HG03103 (cell line): ENCODE measurements around the gene NBAS.

Experiments used
- ATAC-seq: cut with Tn5 transposase; IDR thresholded peaks from one replicate; pipeline ENCODE4 v1.9.1; 2021; ENCODE audit warnings: low read depth; ENCODE audit not compliant: unreplicated experiment

NBAS gene

DNA sequence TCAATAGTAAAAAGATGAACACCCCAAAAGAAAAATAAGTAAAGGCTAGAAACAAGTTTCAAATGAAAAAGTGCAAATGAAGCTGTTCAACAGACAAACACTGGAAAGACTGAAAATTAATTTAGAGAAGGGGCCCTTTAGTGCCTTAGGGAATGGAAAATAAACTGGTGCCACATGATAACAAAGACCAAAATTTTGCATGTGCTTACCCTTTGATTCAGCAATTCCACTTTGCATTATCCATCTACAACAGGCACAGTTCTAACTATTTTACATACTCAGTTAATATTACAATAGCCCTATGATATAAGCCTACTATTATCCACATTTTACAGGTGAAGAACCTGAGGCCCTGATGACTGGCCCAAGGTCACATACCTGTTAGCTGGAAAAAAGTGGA, 183.9 kb downstream of the NBAS start:
- no peak for ATAC-seq

DNA sequence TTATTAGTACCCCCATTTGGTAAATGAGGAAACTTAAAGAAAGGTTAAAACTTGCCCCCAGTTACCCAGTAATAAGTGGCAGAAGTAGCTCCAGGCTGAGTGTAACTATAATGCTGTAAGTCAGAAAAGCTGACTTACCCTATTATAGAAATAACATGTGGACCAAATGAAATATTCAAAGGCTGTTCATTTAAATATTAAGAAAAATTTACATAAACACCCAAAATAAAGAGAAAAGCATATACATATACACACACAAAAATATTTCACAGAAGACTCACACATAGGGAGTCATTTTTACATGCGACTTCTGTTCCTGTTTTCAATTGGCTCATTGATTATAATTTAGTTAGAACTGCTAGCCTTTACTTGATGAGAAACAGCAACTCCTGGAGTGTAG, 189.1 kb downstream of the NBAS start:
- no peak for ATAC-seq

DNA sequence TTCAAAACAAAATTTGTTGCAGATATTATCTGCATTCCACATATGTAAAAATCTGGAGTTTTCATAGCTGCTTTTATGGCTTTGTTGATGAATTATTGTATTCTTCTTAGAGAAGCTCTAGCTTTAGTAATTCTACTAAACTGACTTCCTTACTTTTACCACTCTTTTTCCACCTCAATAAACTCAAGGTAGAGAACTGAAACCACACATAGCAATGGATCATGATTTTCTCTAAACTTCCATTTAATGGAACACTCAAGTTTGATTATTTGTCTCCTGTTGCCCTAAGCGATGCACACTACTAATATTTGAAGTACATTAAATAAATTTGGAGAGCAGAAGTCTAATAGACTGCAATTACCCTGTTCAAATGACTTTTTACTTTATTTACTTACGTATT, 192.0 kb downstream of the NBAS start:
- ATAC-seq = no peak

DNA sequence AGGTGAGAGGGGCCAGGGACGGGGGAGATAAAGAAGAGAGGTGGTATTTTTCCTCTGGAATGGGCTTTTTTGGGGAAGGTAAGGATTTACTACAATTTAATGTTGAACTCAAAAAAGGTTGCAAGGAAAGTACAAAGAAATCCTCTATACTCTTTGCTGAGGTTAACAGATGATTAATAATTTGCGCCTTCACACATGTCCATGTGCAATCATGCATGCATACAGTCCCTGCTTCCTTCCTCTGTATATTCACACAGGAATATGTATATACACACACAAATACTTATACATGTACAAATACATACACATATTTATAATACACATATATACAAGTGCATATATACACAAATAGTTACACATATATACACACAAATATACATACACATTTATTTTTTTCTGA, 193.4 kb downstream of the NBAS start:
- ATAC-seq = peak; percentile 61

DNA sequence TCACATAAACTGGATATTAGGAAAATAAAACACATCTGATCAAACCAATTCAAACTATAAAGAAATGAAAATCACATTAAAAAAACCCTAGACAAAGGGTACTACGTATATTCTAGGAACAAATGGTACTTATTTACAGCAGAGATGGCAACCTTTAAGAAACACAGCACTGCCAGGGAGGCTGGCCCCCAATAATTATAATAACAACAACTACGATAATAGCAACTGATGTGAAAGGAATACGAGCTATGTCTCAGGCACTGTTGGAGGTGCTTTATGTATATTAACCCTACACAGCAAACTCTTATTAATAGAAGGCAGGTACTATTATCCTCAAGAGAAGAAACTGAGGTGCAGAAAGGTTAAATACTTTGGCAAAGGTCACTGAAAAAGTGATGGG, 193.9 kb downstream of the NBAS start:
- no peak for ATAC-seq

DNA sequence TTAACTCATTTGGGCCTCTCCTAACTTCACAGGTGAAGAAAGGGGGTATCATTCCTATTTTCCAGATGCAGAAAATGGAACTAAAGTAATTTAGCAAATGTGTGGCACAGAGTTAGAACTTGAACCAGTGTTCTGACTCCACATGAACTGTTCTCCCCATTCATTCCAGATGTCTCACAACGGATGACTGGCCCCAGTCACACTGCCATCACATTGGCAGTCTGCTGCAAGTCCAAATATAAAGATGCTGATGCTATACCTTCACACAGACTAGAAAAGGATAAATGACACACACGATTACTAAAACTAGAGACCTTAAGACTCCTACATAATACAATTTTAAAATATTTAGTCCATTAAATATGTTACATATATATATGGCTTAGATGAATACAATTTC, 195.7 kb downstream of the NBAS start:
- ATAC-seq = no peak

DNA sequence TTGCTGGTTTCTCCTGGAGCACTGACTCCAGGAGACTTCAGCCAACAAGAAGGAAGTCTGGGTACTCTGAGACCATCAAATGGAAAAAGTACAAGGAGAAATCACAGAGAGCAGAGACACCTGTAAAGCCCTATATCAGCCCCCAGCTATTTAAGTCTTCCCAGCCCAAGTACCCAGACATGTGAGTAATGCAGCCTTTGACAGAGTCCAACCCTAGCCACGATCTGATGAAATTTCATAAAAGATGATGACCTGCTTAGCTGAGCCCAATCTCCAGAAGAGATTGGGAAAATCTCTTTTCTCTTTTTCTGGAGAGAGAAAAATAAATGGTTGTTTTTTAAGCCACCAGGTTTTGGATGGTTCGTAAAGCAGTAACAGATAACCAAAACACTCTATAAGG, 196.6 kb downstream of the NBAS start:
- no peak for ATAC-seq

DNA sequence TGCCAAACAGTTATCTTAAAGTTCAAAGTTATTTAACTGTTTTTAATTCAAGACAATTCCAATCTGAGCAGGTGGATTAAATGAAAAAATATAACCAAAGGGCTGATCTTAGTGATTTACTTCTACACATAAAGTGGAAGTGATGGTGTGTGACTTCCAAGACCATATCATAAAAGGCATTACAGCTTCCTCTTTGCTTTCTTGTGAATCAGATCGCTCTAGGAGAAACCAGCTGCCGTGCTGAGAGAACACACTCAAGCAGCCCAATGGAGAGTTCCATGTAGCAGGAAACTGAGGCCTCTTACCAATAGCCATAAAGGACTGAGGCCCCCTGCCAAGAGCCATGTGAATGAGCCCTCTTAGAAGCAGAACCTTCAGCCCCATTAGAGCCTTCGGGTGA, 197.4 kb downstream of the NBAS start:
- ATAC-seq = no peak

DNA sequence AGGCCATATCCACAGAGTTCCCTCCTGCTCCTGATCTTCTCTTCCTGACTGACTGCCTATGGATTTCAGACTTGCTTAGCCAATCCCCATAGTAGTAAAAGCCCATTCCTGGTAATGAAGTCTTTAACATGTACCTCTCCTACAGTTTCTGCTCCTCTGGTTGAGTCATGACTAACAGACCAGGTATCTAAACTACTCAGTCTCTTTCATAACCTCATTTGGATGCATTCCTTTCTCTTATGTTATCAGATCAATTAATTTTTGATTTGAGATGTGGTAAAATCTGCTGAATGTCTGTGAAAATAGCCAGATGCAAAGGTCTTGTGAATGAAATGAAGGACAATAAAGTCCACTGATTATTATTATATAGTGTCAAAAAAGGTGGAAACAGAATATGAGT, 198.0 kb downstream of the NBAS start:
- ATAC-seq = no peak

DNA sequence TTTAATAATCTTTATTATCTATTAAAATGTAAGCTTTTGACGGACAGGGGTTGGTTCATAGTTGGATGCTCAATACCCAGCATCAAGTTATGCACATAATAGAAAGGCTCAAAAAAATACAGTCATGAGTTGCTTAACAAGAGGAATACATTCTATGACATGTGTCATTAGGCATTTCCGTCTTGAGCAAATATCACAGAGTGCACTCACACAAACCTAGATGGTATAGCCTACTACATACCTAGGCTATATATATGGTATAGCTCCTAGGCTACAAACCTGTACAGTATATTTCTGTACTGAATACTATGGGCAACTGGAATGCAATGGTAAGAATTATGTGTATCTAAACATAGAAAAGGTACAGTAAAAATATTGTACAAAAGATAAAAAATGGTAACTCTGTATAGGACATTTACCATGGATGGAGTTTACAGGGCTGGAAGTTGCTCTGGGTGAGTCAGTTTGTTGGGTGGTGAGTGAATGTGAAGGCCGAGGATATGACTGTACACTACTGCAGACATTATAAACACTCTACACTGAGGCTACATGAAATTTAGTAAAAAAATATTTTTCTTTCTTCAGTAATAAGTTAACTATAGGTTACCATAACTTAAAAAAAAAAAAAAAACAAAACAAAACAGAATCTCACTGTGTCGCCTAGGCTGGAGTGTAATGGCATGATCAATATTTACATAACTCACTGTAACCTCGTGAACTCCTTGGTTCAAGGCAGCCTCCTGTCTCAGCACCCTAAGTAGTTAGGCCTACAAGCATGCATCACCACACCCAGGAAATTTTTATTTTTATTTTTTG, 201.2 kb downstream of the NBAS start:
- ATAC-seq = no peak

DNA sequence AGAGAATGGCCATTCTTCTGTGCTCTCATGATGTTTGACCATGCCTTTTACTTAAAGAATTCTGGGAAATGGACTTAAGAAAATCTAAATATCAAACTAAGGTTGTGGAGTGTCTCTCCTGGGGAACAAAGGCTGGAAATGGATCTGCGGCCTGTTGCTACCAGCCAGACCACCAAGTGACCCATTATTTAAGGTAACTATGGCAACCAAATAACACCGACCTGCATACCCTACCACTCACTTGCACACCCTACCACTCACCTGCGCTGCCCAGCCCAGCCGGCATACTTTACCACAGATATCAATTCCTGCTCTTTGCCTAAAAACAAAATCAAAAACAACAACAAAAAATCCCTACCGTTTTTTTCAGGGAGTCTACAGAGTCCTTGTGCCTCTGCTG, 203.2 kb downstream of the NBAS start:
- no peak for ATAC-seq

DNA sequence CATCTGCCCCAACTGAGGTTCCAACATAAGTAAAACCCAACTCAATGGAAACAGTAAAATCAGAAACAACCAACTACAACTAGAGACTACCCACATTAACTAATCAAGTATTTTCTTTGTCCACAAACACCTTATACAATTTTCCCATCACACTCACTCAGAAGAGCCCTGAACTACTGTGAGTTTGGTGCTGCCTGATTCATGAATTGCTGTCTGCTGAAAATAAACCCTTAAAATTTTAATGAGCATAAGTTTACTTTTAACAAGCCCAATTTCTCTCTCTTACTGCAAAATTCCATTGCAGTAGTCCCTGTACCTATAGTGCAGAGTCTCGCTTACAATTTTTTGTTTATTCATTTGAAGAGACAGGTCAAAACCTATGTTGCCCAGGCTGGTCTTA, 203.9 kb downstream of the NBAS start:
- ATAC-seq = no peak

DNA sequence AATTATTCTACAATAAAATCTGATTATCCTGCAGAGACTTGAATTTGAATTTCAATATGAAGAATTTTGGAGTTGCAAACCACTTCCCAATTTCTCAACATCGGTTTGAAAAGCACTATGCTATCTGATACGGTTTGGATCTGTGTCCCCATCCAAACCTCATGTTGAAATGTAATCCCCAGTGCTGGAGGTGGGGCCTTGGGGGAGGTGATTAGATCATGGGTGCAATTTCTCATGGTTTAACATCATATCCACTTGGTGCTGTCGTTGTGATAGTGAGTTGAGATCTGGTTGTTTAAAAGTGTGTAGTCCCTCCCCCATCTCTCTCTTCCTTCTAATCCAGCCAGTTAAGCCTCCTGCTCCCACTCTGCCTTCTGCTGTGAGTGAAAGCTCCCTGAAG, 205.7 kb downstream of the NBAS start:
- no peak for ATAC-seq

DNA sequence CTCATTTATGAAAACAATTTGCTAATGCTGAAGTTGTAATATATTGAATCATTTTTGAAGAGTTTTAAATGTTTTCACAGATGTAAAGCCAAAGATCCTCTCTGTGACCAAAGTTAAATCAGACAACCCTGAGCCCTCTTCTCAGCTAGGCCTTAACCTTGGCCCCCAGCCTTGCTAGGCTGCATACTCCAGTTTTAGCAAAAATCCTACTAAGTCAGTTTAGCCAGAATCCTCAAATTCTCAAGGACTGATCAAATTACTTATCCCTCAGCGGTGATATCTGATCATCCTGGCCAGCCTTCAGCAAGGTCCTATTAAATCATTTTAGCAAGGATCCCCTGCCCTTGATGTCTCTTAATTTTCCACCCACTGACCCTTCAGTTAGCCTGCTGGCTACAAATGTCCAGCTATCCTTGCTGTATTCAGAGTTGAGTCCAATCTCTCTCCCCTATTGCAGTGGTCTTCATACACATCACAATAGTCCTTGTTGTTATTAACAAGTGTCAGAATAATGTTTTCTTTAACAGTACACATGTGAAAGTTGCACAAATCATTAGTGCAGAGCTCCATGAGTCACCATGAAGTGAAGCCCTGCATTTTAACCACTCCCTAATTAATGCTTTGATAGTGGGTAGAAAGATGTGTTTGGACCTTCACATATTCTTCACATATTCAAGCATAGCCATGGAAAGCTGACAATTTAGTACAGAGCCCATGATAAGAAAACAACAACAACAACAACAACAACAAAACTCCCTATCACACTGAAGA, 206.4 kb downstream of the NBAS start:
- no peak for ATAC-seq

DNA sequence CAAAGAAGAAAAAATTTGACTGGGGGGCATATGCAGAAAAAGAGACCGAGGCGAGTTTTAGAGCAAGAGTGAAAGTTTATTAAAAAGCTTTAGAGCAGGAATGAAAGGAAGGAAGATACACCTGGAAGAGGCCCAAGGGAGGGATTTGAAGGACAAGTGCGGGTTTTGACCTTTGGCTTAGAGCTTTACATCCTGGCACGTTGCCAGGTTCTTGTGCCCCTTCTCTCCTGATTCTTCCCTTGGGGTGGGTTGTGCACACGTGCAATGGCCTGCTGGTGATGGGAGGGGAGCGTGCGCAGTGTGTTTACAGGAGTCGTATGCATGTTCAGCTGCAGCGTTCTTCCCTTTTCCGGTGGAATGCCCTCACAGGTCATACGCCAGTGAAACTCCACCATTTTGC, 208.8 kb downstream of the NBAS start:
- ATAC-seq = no peak

DNA sequence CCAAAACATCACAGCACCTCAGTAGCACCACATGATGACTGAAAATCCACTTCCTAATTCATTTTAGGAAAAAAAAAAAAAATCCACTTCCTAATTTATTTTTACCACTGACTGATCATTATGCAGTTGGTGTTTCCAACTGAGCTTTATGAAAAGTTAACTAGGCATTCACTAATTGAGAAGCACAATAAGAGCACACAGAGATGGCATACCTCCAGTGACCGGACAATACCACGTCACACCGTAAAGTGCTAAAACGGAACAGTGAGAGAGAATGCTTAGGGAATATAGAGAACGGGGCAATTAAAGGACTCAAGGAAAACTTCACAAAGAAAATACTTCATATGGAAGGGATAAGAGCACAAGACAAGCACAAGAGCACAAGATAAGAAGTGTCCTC, 212.5 kb downstream of the NBAS start:
- no peak for ATAC-seq

DNA sequence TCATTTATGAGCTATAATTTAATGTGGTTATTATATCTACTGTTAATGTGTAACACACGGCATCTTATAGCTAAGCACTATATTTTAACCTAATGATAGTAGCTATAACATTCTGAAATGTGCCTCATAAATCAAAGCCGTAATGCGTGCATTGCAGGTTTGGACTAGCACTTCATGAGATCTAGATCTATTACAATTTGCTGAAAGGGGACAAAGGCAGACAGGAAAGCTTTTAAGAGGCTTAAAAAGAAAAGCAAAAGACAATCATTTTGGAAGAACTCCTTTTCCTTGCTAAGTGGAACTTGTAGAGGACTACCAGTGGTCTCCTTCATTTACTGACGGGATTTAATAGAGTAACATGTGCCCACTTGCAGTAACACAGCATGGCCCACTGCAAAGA, 213.1 kb downstream of the NBAS start:
- ATAC-seq = no peak

DNA sequence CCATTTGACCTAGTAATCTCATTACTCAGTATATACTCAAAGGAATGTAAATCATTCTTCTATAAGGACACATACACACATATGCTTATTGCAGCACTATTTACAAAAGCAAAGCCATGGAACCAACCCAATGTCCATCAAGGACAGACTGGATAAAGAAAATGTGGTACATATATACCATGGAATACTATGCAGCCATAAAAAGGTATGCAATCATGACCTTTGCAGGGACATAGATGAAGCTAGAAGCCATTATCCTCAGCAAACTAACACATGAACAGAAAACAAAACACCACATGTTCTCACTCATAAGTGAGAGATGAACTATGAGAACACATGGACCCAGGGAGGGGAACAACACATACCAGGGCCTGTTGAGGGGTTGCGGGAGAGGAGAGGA, 214.5 kb downstream of the NBAS start:
- ATAC-seq = no peak

DNA sequence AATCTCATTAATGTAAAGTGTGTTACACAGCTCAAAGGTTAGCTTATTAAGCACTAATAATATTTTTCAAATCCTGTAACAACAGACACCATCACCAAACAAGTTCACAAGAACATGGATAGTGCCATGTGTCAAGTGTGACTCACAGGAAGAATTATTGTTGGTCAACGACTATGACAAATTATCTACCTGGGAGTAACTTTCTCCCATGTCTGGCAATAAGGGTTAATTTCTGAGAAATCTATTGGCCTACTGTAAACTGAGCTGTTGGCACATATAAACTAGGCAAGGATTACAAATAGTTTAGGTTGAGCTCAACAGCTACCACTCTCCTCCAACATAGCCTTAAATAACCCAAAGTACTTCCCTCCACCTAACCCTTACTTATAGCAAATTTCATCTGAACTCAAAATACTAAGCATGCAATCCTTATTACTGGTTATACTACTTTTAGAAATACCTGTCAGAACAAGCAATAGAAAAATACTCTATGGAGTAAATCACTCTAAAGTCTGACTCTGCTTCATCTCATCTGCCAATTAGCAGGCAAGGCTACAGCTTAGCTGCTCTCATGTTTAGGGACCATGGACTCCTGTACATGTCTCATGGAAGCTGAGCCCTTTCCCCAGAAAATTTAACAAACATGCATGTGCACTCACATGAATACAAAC, 223.0 kb downstream of the NBAS start:
- no peak for ATAC-seq

DNA sequence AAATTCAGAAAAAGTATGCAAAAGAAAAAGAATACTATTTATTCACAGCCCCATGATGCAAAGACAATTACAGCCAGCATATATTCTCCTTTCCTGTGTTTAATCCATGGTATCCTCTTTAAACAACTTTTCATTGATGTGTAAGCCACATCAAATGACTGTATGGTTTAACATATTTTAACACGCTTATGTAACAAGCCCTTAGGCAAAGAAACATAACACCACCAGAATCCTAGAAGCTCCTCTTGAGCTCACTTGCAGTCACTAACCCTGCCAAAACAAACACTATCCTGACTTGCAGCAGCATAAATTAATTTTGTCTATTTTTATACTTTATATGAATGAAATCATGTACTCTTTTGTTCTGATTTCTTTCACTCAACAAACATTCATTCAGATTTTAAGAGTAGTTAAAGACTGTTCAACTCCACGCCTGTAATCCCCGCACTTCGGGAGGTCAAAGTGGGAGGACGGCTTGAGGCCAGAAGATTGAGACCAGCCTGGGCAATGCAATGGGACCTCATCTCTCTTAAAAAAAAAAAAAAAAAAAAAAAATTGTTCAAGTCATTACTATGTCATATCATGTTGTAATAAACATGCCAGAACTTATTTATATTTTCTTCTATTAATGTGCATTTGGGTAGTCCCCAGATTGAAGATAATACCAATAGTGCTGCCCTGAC, 226.3 kb downstream of the NBAS start:
- no peak for ATAC-seq

DNA sequence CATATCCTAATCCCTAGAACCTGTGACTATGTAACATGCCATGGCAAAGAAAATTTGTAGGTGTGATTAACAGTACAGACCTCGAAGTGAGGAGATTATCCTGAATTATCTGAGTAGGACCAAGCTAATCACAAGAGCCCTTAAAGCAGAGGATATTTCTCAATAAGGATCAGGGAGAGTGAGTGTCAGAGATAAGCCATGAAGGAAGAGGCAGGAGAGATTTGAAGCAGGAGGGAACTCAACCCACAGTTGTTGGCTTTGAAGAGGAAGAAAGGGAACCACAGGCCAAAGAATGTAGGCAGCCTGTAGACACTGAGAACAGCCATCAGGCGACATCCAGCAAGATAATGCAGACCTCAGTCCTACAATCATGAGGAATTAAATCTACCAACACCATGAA, 229.3 kb downstream of the NBAS start:
- ATAC-seq = no peak
